Fibroblast of lung (primary cell): ENCODE data around the gene MAP6. TPM values are rescaled to one million over a fixed set of nuclear protein-coding genes. Genes with fewer than 3 reads are reported as not detected.

ENCODE experiments used
- DNase-seq, 2 donors: peaks; one replicate each; pipeline versions ENCODE4 v3.0.0 to v3.0.0-alpha.2; 2010; ENCODE audit warnings: low read depth in 2 of 2
- H2AFZ ChIP-seq: 2 replicates; pipeline ENCODE4 v1.5.1; 2012; ENCODE audit warnings: low read length, control low read depth, inconsistent platforms
- H3K27ac ChIP-seq: 2 replicates; pipeline ENCODE4 v1.5.1; 2011; ENCODE audit warnings: low read length, control low read depth; ENCODE audit not compliant: insufficient read depth
- H3K27me3 ChIP-seq: 2 replicates; pipeline ENCODE4 v1.5.1; 2011; ENCODE audit warnings: mild to moderate bottlenecking, low read length; ENCODE audit not compliant: control insufficient read depth, insufficient read depth
- H3K36me3 ChIP-seq: 2 replicates; pipeline ENCODE4 v1.5.1; 2011; ENCODE audit warnings: low read length; ENCODE audit not compliant: control insufficient read depth, insufficient read depth
- H3K4me1 ChIP-seq: 2 replicates; pipeline ENCODE4 v1.5.1; 2011; ENCODE audit warnings: low read length; ENCODE audit not compliant: control insufficient read depth, insufficient read depth; ENCODE audit errors: extremely low read depth
- H3K4me2 ChIP-seq: 2 replicates; pipeline ENCODE4 v1.5.1; 2011; ENCODE audit warnings: low read length, control low read depth; ENCODE audit not compliant: insufficient read depth; ENCODE audit errors: extremely low read depth
- H3K4me3 ChIP-seq, 4 experiments: fragments of 200-600 bp in 1 of 4; sonication (generic) in 1 of 4; replicated peaks in 1 of 4; 2 replicates each; pipeline ENCODE4 v1.5.1; 2011 to 2016; ENCODE audit warnings: low read length in 4 of 4, low read depth in 3 of 4, mild to moderate bottlenecking in 3 of 4, control low read depth in 2 of 4, inconsistent platforms in 1 of 4, mixed read lengths in 1 of 4; ENCODE audit not compliant: insufficient read depth in 1 of 4; ENCODE audit errors: control extremely low read depth in 1 of 4
- H3K79me2 ChIP-seq: 2 replicates; pipeline ENCODE4 v1.5.1; 2012; ENCODE audit warnings: mild to moderate bottlenecking, low read length, inconsistent platforms; ENCODE audit not compliant: control insufficient read depth, insufficient read depth
- H3K9ac ChIP-seq: 2 replicates; pipeline ENCODE4 v1.5.1; 2011; ENCODE audit warnings: mild to moderate bottlenecking, low read length, control low read depth; ENCODE audit not compliant: insufficient read depth
- H3K9me3 ChIP-seq: 2 replicates; pipeline ENCODE4 v1.5.1; 2012; ENCODE audit warnings: low read depth, low read length; ENCODE audit not compliant: control insufficient read depth, insufficient read depth
- H4K20me1 ChIP-seq: 2 replicates; pipeline ENCODE4 v1.5.1; 2011; ENCODE audit warnings: low read length; ENCODE audit not compliant: control insufficient read depth, insufficient read depth; ENCODE audit errors: extremely low read depth
- CTCF ChIP-seq, 2 donors: IDR thresholded peaks in 1 of 2; conservative IDR thresholded peaks in 1 of 2; 1 replicate in 1 of 2; 2 replicates in 1 of 2; pipeline ENCODE4 v1.5.1; 2011 to 2012; ENCODE audit warnings: low read length in 2 of 2, control low read depth in 1 of 2, inconsistent platforms in 1 of 2, low read depth in 1 of 2, mild to moderate bottlenecking in 1 of 2
- EZH2 ChIP-seq: IDR thresholded peaks from 2 replicates; pipeline ENCODE4 v1.5.1; 2012; ENCODE audit warnings: low read length, control low read depth, mild to moderate bottlenecking; ENCODE audit errors: missing control alignments
- polyA plus RNA-seq, 2 donors: library from polyadenylated mRNA; depleted of rRNA in 1 of 2; stranded (reverse) in 1 of 2; unstranded in 1 of 2; fragments of >200 nt; gene quantifications; 2 replicates each; pipeline ENCODE4 v1.2.1, GENCODE V29; 2011 to 2012; ENCODE audit warnings: missing spikeins in 1 of 2
- total RNA-seq: library from RNA; depleted of rRNA; stranded (reverse); fragments of >200 nt; gene quantifications from 2 replicates; pipeline ENCODE4 v1.2.1, GENCODE V29; 2014

Gene MAP6
- total and polyA plus RNA-seq, 2 donors (not counting 1 experiment from before 2014, with no cell fraction given), result 0.17 to 1.0 TPM

GRCh38 chr11:75650167-75650723 is 18.6 kb downstream of the MAP6 start:
- Histone ChIP-seq H3K4me3 (no peak overlapping the region), H3K79me2 (no peaks in the 10 kb centered on the region), H3K9me3 (no peaks in the 10 kb centered on the region), H3K4me1 (no peaks in the 10 kb centered on the region), H3K4me2 (no peak overlapping the region), H2AFZ (no peak overlapping the region), H3K9ac (no peak overlapping the region), H3K36me3 (no peaks in the 10 kb centered on the region), H4K20me1 (no peaks in the 10 kb centered on the region), H3K27me3 (no peaks in the 10 kb centered on the region), H3K27ac (no peak overlapping the region)
- TF ChIP-seq CTCF (conservative IDR thresholded peaks at IDR 0.05 in 1 of 2, IDR thresholded peaks at IDR 0.05 in 1 of 2; ENCODE audit: low read depth in 1 of 2, low read length in 2 of 2) (no peak), EZH2 (no peak)
- DNase-seq, result no peak

- no peaks in the 10 kb centered on the region for H3K36me3 ChIP-seq
- no peak overlapping the region for H3K4me2 ChIP-seq
- DNase-seq, result no peak
- no peaks in the 10 kb centered on the region for H3K27me3 ChIP-seq
- H4K20me1 ChIP-seq, result no peaks in the 10 kb centered on the region
- no peak overlapping the region for H3K4me3 ChIP-seq
- no peaks in the 10 kb centered on the region for H3K9me3 ChIP-seq
- H3K9ac ChIP-seq, result no peak overlapping the region
- H3K79me2 ChIP-seq, result no peaks in the 10 kb centered on the region
- no peak overlapping the region for H2AFZ ChIP-seq
- no peak overlapping the region for H3K27ac ChIP-seq
- no peaks in the 10 kb centered on the region for H3K4me1 ChIP-seq
- TF ChIP-seq EZH2 (no peak), CTCF (conservative IDR thresholded peaks at IDR 0.05 in 1 of 2, IDR thresholded peaks at IDR 0.05 in 1 of 2; ENCODE audit: low read depth in 1 of 2, low read length in 2 of 2) (no peak)
These were observed 23.9 kb downstream of the MAP6 start for GRCh38 chr11:75644946-75645345.

GRCh38 chr11:75644370-75644769 is 24.5 kb downstream of the MAP6 start:
- Histone ChIP-seq H3K9ac (no peak overlapping the region), H3K9me3 (no peaks in the 10 kb centered on the region), H3K79me2 (no peaks in the 10 kb centered on the region), H2AFZ (no peak overlapping the region), H4K20me1 (no peaks in the 10 kb centered on the region), H3K4me2 (no peak overlapping the region), H3K4me1 (no peaks in the 10 kb centered on the region), H3K27me3 (no peaks in the 10 kb centered on the region), H3K27ac (no peak overlapping the region), H3K4me3 (no peak overlapping the region), H3K36me3 (no peaks in the 10 kb centered on the region)
- no peak for DNase-seq
- TF ChIP-seq CTCF (conservative IDR thresholded peaks at IDR 0.05 in 1 of 2, IDR thresholded peaks at IDR 0.05 in 1 of 2; ENCODE audit: low read depth in 1 of 2, low read length in 2 of 2) (no peak), EZH2 (no peak)
